ENCODE measurements around the gene RASGRF1.
"Not testable (repeated sequence)": the region's sequence is repeated elsewhere in the genome, so short reads cannot be mapped to it uniquely, and the experiment has no call there.

RASGRF1 gene

DNA sequence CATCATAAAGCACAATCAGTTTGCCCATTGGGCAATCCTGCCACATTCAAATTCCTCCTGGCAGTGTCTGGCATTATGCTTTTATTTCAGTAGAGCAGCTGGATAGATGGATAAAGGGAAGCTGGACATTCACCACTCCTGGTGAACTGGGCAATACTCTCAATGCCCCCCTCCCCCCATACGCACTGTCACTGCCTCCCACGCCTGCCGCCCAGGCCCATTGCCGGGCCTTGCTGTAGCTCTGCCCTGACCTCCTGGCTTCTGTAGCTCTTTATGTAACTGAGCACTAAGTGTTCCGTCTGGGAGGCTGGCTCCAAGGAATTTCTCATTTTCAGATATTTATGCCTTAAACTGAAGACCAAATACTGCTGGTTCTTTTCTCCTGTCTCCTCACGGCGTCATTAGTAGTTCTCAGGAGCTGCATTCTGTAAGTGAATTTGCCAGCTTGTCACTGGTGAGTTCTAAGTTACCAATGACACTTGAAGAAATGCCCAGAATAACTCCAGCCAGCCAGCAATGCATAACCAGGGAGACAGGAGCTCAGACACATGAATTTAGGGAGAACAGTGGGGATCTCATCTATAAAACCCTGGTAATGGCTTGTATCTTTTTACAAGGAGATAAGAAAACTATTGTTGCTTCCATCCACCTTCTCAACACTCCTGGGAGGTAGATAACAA, 25.5 kb upstream of the RASGRF1 start:
- no peak overlapping the region for H2AFZ ChIP-seq
- no peaks in the 10 kb centered on the region for H3K36me3 ChIP-seq (ENCODE audit: control insufficient read depth, insufficient read depth, low read length)
- H3K9ac ChIP-seq: no peak overlapping the region
- H3K4me1 ChIP-seq: no peaks in the 10 kb centered on the region
- no peaks in the 10 kb centered on the region for H3K9me3 ChIP-seq (ENCODE audit: control insufficient read depth, low read length)
- no peaks in the 10 kb centered on the region for H3K27me3 ChIP-seq (ENCODE audit: control insufficient read depth, insufficient read depth, low read length)
- no peak overlapping the region for H3K27ac ChIP-seq
- H3K4me2 ChIP-seq (ENCODE audit: low read length): no peak overlapping the region
- H3K79me2 ChIP-seq: no peaks in the 10 kb centered on the region
- H3K4me3 ChIP-seq (ENCODE audit: low read depth, low read length): no peak overlapping the region
- no peak for TF ChIP-seq CTCF (IDR thresholded peaks at IDR 0.05)

DNA sequence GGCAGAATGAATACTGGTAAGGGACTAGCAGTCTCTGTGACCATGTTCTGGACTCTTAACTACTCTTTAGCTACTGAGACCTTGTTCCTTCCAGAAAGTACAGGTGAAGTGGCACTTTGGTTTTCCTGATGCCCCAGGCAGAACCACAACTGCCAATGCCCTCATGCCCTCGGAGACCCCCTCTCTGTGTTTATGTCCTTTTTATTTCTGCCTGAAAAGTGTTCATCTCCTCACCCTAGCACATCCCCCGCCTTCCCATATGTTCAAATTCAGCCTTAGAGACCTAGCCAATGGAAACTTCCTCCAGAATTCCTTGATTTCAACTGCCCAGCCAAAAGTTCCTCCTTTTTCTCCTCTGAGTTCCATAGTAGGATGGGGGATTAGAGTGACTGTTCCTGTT, 23.3 kb upstream of the RASGRF1 start:
- H3K9ac ChIP-seq: no peak overlapping the region
- H3K4me2 ChIP-seq (ENCODE audit: low read length): no peak overlapping the region
- no peaks in the 10 kb centered on the region for H3K9me3 ChIP-seq (ENCODE audit: control insufficient read depth, low read length)
- no peak overlapping the region for H3K27ac ChIP-seq
- no peak for TF ChIP-seq CTCF (IDR thresholded peaks at IDR 0.05)
- H3K4me3 ChIP-seq (ENCODE audit: low read depth, low read length): no peak overlapping the region
- H3K36me3 ChIP-seq (ENCODE audit: control insufficient read depth, insufficient read depth, low read length): no peaks in the 10 kb centered on the region
- no peaks in the 10 kb centered on the region for H3K27me3 ChIP-seq (ENCODE audit: control insufficient read depth, insufficient read depth, low read length)
- no peaks in the 10 kb centered on the region for H3K79me2 ChIP-seq
- H3K4me1 ChIP-seq: no peaks in the 10 kb centered on the region
- H2AFZ ChIP-seq: no peak overlapping the region

DNA sequence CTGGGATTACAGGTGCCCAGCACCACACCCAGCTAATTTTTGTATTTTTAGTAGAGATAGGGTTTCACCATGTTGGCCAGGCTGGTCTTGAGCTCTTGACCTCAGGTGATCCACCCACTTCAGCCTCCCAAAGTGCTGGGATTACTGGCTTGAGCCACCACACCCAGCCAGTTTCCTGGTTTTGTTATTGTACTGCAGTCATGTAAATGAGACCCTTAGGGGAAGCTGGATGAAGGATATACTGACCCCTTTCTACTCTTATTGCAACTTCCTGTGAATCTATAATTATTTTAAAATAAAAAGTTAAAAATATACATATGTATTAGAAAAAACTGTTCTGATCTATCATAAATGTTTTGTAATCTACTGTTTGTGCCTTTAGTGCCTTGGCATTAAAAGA, 20.8 kb upstream of the RASGRF1 start:
- not testable (repeated sequence) for H3K4me2 ChIP-seq (ENCODE audit: low read length); H3K9me3 ChIP-seq (ENCODE audit: control insufficient read depth, low read length); H3K36me3 ChIP-seq (ENCODE audit: control insufficient read depth, insufficient read depth, low read length); H2AFZ ChIP-seq; H3K9ac ChIP-seq; H3K4me3 ChIP-seq (ENCODE audit: low read depth, low read length); H3K79me2 ChIP-seq; H3K27me3 ChIP-seq (ENCODE audit: control insufficient read depth, insufficient read depth, low read length); H3K27ac ChIP-seq; H3K4me1 ChIP-seq

DNA sequence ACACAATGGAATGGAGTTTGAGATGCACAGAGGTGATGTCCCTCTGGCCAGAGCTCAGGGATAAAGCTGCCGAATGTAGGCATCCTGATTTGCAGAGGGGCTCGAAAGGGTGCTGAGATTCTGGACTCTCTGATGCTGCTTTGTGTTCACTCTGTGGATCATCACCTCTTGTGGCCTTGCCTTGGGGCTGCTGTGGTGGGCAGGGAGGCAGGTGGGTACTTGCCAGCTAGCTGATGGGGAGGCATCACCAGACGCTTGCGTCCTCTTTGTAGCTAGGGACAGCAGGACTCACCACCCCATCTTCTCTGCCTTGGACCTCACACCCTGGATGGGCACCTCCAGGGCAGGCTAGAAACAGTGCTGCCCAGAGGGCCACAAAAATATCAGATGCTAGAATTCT, 14.6 kb upstream of the RASGRF1 start:
- Histone ChIP-seq H3K27ac (no peak overlapping the region), H2AFZ (no peak overlapping the region), H3K9me3 (ENCODE audit: control insufficient read depth, low read length) (no peaks in the 10 kb centered on the region), H3K4me1 (no peaks in the 10 kb centered on the region), H3K79me2 (no peaks in the 10 kb centered on the region), H3K27me3 (ENCODE audit: control insufficient read depth, insufficient read depth, low read length) (no peaks in the 10 kb centered on the region), H3K4me2 (ENCODE audit: low read length) (no peak overlapping the region), H3K9ac (no peak overlapping the region), H3K36me3 (ENCODE audit: control insufficient read depth, insufficient read depth, low read length) (no peaks in the 10 kb centered on the region), H3K4me3 (ENCODE audit: low read depth, low read length) (no peak overlapping the region)
- no peak for TF ChIP-seq CTCF (IDR thresholded peaks at IDR 0.05)

DNA sequence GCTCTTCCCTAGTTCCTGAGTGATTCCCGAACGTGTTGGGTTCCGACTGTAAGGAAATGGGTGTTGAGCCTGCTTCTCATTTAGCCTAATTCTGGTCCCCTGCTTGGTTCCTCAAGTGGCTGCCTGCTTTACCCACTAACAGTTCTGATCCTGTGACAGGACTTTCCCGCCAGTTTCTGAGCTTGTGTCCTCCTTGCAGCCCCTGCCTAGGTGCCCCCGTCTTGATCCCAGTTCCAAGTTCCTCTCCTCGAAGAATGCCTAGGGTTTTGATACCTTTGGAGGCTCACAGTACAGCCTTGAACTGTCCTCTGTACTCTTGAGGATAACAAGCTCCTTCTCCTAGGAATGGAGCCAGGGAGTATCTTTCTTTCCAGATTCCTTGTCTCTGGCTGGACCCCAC, 12.0 kb upstream of the RASGRF1 start:
- Histone ChIP-seq H3K9ac (no peak overlapping the region), H3K36me3 (ENCODE audit: control insufficient read depth, insufficient read depth, low read length) (no peaks in the 10 kb centered on the region), H3K79me2 (no peaks in the 10 kb centered on the region), H3K27ac (no peak overlapping the region), H3K9me3 (ENCODE audit: control insufficient read depth, low read length) (no peaks in the 10 kb centered on the region), H3K4me3 (ENCODE audit: low read depth, low read length) (no peak overlapping the region), H3K27me3 (ENCODE audit: control insufficient read depth, insufficient read depth, low read length) (no peaks in the 10 kb centered on the region), H2AFZ (no peak overlapping the region), H3K4me1 (no peaks in the 10 kb centered on the region), H3K4me2 (ENCODE audit: low read length) (no peak overlapping the region)
- TF ChIP-seq CTCF (IDR thresholded peaks at IDR 0.05): no peak
